HG02840 (cell line): Measurements from ENCODE around the gene SCN2A.
"Not testable (repeated sequence)": the region's sequence is repeated elsewhere in the genome, so short reads cannot be mapped to it uniquely, and the experiment has no call there.

ENCODE experiments used
- ATAC-seq: cut with Tn5 transposase; IDR thresholded peaks from one replicate; pipeline ENCODE4 v1.9.1; 2021; ENCODE audit warnings: mild to moderate bottlenecking, moderate library complexity, moderate number of reproducible peaks; ENCODE audit not compliant: unreplicated experiment, low FRiP score

Gene SCN2A

GRCh38 chr2:165307317-165307716, 68.1 kb downstream of the SCN2A start:
- ATAC-seq, result no peak

- ATAC-seq, result no peak
Measured at GRCh38 chr2:165311949-165312348, 72.7 kb downstream of the SCN2A start.

- ATAC-seq, result no peak
Measured at GRCh38 chr2:165312999-165313398, 73.8 kb downstream of the SCN2A start.

GRCh38 chr2:165313509-165313908, 74.3 kb downstream of the SCN2A start:
- ATAC-seq, result no peak

- no peak for ATAC-seq
Measured at GRCh38 chr2:165328272-165328671, 89.1 kb downstream of the SCN2A start.

GRCh38 chr2:165344276-165344675, 105.1 kb downstream of the SCN2A start:
- ATAC-seq, result not testable (repeated sequence)

- ATAC-seq, result no peak
Measured at GRCh38 chr2:165348441-165348840, 109.2 kb downstream of the SCN2A start.

- no peak for ATAC-seq
Measured at GRCh38 chr2:165349181-165349580, 110.0 kb downstream of the SCN2A start.

- no peak for ATAC-seq
Measured at GRCh38 chr2:165357758-165358157, 118.5 kb downstream of the SCN2A start.

- ATAC-seq, result no peak
Measured at GRCh38 chr2:165361514-165361913, 122.3 kb downstream of the SCN2A start.

GRCh38 chr2:165369131-165369897, 130.1 kb downstream of the SCN2A start:
- no peak for ATAC-seq

GRCh38 chr2:165369898-165370296, 130.7 kb downstream of the SCN2A start:
- no peak for ATAC-seq

- no peak for ATAC-seq
Measured at GRCh38 chr2:165371356-165371755, 132.1 kb downstream of the SCN2A start.

GRCh38 chr2:165373278-165374010, 134.2 kb downstream of the SCN2A start:
- no peak for ATAC-seq

GRCh38 chr2:165376571-165376975, 137.4 kb downstream of the SCN2A start:
- ATAC-seq, result no peak

GRCh38 chr2:165382362-165382761, 143.1 kb downstream of the SCN2A start:
- no peak for ATAC-seq

GRCh38 chr2:165390875-165391274, 151.7 kb downstream of the SCN2A start:
- ATAC-seq, result no peak

GRCh38 chr2:165391791-165392190, 152.6 kb downstream of the SCN2A start:
- ATAC-seq, result no peak

- ATAC-seq, result not testable (repeated sequence)
Measured at GRCh38 chr2:165398603-165399002, 159.4 kb downstream of the SCN2A start.

- no peak for ATAC-seq
Measured at GRCh38 chr2:165401285-165401852, 162.2 kb downstream of the SCN2A start.

GRCh38 chr2:165402162-165402561, 162.9 kb downstream of the SCN2A start:
- no peak for ATAC-seq
